Neural progenitor cell (in vitro differentiated cells): ENCODE data around the gene NUP93. TPM values are rescaled to one million over a fixed set of nuclear protein-coding genes. Genes with fewer than 3 reads are reported as not detected.

Source experiments
- DNase-seq: peaks from one replicate; pipeline ENCODE4 v3.0.0-alpha.2; 2016; ENCODE audit warnings: low spot score
- H2AFZ ChIP-seq: fragments of 200-600 bp; sonication (generic); replicated peaks from 2 replicates; pipeline ENCODE4 v1.6.1; 2016; ENCODE audit warnings: antibody characterized with exemption
- H3F3A ChIP-seq: fragments of 200-600 bp; sonication (generic); 2 replicates; pipeline ENCODE4 v1.6.1; 2016; ENCODE audit warnings: antibody characterized with exemption, low read depth
- H3K27ac ChIP-seq: fragments of 200-600 bp; sonication (generic); 2 replicates; pipeline ENCODE4 v1.5.1; 2016; ENCODE audit warnings: mild to moderate bottlenecking
- H3K27me3 ChIP-seq: fragments of 200-600 bp; sonication (generic); 2 replicates; pipeline ENCODE4 v1.6.1; 2016; ENCODE audit warnings: mild to moderate bottlenecking, moderate library complexity
- H3K36me3 ChIP-seq: fragments of 200-600 bp; sonication (generic); 2 replicates; pipeline ENCODE4 v1.5.1; 2016
- H3K4me1 ChIP-seq: fragments of 200-600 bp; sonication (generic); 2 replicates; pipeline ENCODE4 v1.6.1; 2016; ENCODE audit warnings: mixed run types
- H3K4me2 ChIP-seq: fragments of 200-600 bp; sonication (generic); 2 replicates; pipeline ENCODE4 v1.6.1; 2016
- H3K4me3 ChIP-seq: fragments of 200-600 bp; sonication (generic); 2 replicates; pipeline ENCODE4 v1.5.1; 2016
- H3K79me2 ChIP-seq: fragments of 200-600 bp; sonication (generic); 2 replicates; pipeline ENCODE4 v1.6.1; 2016; ENCODE audit warnings: low read depth
- H3K9ac ChIP-seq: fragments of 200-600 bp; sonication (generic); 2 replicates; pipeline ENCODE4 v1.6.1; 2016
- H3K9me3 ChIP-seq: fragments of 200-600 bp; sonication (generic); 2 replicates; pipeline ENCODE4 v1.5.1; 2016; ENCODE audit warnings: low read depth
- H4K20me1 ChIP-seq: fragments of 200-600 bp; sonication (generic); 2 replicates; pipeline ENCODE4 v1.6.1; 2016; ENCODE audit warnings: low read depth
- H3K27ac Mint-ChIP-seq: 3 replicates; pipeline ENCODE4 v1.8.0; 2021; ENCODE audit warnings: mixed read lengths
- H3K27me3 Mint-ChIP-seq: 2 replicates; pipeline ENCODE4 v1.8.0; 2022; ENCODE audit warnings: low read depth, mild to moderate bottlenecking, inconsistent platforms, moderate library complexity, mixed read lengths; ENCODE audit not compliant: insufficient read depth
- H3K36me3 Mint-ChIP-seq: 3 replicates; pipeline ENCODE4 v1.8.0; 2021; ENCODE audit warnings: mixed read lengths
- H3K4me1 Mint-ChIP-seq: 3 replicates; pipeline ENCODE4 v1.8.0; 2021; ENCODE audit warnings: mixed read lengths
- H3K4me3 Mint-ChIP-seq: 3 replicates; pipeline ENCODE4 v1.8.0; 2021; ENCODE audit warnings: mild to moderate bottlenecking, moderate library complexity, mixed read lengths
- H3K9me3 Mint-ChIP-seq: 3 replicates; pipeline ENCODE4 v1.8.0; 2020; ENCODE audit warnings: mixed read lengths
- EZH2 ChIP-seq: fragments of 200-600 bp; sonication (generic); IDR thresholded peaks from 2 replicates; pipeline ENCODE4 v1.6.1; 2017; ENCODE audit warnings: antibody characterized with exemption, mild to moderate bottlenecking, moderate library complexity
- EZH2phosphoT487 ChIP-seq: fragments of 200-600 bp; sonication (generic); IDR thresholded peaks from 2 replicates; pipeline ENCODE4 v1.6.1; 2017; ENCODE audit warnings: antibody characterized with exemption
- total RNA-seq: library from RNA; depleted of rRNA; stranded (reverse); fragments of >200 nt; gene quantifications from 2 replicates; pipeline ENCODE4 v1.2.3, GENCODE V29; 2015; ENCODE audit warnings: low replicate concordance
- TF ChIP-seq, protein P1 (sequence below): fragments of 200-600 bp; sonication (generic); IDR thresholded peaks from 2 replicates; pipeline ENCODE4 v1.5.1; 2017; ENCODE audit warnings: antibody characterized with exemption, mild to moderate bottlenecking

Gene NUP93
- total RNA-seq, 1 donor from 2014 or later, result 116 TPM

DNA sequence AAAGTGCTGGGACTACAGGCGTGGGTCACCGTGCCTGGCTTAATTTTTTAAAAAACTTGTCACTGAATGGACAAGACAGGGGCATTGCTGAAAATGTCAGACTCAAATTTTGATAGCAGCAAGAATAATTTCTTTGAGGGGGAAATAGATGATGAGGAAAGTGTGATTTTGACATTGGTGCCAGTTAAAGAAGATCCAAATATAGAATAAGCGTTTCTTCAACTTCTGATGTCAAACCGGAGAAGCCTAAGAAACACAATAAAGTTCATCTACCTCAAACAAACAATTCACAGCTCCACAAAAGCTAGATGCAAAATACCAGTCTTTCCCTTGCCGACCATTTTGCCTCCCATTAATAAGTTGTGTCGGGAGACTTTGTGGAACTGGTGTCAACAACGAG lies 43.2 kb upstream of the NUP93 start:
- H3K79me2 ChIP-seq, result no peaks in the 10 kb centered on the region
- no peaks in the 10 kb centered on the region for H4K20me1 ChIP-seq
- H3K4me3 Mint-ChIP-seq, result no peak overlapping the region
- peaks cover 16% of the 10 kb centered on the region for H3K9me3 Mint-ChIP-seq
- H3K4me1 Mint-ChIP-seq, result peaks cover 12% of the 10 kb centered on the region
- no peak overlapping the region for H3K27ac ChIP-seq
- no peak overlapping the region for H3K27ac Mint-ChIP-seq
- TF ChIP-seq EZH2 (no peak), EZH2phosphoT487 (no peak)
- TF ChIP-seq, protein P1, sequence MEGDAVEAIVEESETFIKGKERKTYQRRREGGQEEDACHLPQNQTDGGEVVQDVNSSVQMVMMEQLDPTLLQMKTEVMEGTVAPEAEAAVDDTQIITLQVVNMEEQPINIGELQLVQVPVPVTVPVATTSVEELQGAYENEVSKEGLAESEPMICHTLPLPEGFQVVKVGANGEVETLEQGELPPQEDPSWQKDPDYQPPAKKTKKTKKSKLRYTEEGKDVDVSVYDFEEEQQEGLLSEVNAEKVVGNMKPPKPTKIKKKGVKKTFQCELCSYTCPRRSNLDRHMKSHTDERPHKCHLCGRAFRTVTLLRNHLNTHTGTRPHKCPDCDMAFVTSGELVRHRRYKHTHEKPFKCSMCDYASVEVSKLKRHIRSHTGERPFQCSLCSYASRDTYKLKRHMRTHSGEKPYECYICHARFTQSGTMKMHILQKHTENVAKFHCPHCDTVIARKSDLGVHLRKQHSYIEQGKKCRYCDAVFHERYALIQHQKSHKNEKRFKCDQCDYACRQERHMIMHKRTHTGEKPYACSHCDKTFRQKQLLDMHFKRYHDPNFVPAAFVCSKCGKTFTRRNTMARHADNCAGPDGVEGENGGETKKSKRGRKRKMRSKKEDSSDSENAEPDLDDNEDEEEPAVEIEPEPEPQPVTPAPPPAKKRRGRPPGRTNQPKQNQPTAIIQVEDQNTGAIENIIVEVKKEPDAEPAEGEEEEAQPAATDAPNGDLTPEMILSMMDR, result no peak
- no peak overlapping the region for H2AFZ ChIP-seq
- H3K9ac ChIP-seq, result no peak overlapping the region
- peaks cover 3% of the 10 kb centered on the region for H3K36me3 Mint-ChIP-seq
- DNase-seq, result no peak
- peaks cover 5% of the 10 kb centered on the region for H3K4me1 ChIP-seq
- H3K27me3 Mint-ChIP-seq, result peaks cover 23% of the 10 kb centered on the region
- H3K4me2 ChIP-seq, result no peak overlapping the region
- H3K4me3 ChIP-seq, result no peak overlapping the region
- no peaks in the 10 kb centered on the region for H3F3A ChIP-seq
- H3K27me3 ChIP-seq, result peaks cover 31% of the 10 kb centered on the region
- H3K9me3 ChIP-seq, result no peaks in the 10 kb centered on the region
- no peaks in the 10 kb centered on the region for H3K36me3 ChIP-seq

DNA sequence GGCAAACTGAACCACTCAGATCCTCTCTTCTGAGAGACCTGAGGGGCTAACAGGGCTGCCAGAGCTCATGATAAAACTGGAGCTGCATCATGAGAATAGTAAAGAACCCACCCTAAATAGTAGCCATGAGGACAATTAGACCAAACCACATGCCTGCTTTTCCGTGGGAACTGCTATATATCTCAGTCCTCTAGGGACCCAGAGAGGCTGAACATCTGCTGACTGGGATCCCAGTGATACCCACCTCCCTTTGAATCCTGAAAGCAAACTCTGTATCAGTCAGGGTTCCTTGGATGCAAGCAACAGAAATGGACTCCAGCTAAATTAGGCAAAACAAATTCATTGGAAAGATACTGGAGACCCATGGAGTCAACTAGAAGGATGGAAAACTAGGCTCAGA lies 41.2 kb upstream of the NUP93 start:
- Mint-ChIP-seq H3K9me3 (peaks cover 16% of the 10 kb centered on the region), H3K4me1 (peaks cover 2% of the 10 kb centered on the region), H3K27me3 (peaks cover 20% of the 10 kb centered on the region), H3K4me3 (no peak overlapping the region), H3K27ac (no peak overlapping the region), H3K36me3 (peaks cover 3% of the 10 kb centered on the region)
- Histone ChIP-seq H3K9me3 (no peaks in the 10 kb centered on the region), H2AFZ (no peak overlapping the region), H3F3A (no peaks in the 10 kb centered on the region), H3K4me2 (no peak overlapping the region), H4K20me1 (no peaks in the 10 kb centered on the region), H3K36me3 (no peaks in the 10 kb centered on the region), H3K4me3 (no peak overlapping the region), H3K79me2 (no peaks in the 10 kb centered on the region), H3K27me3 (peaks cover 11% of the 10 kb centered on the region), H3K27ac (no peak overlapping the region), H3K9ac (no peak overlapping the region), H3K4me1 (no peaks in the 10 kb centered on the region)
- no peak for DNase-seq
- TF ChIP-seq EZH2, result no peak
- TF ChIP-seq EZH2phosphoT487, result no peak
- TF ChIP-seq, protein P1, result no peak

GRCh38 chr16:56689171-56689570 lies 40.8 kb upstream of the NUP93 start:
- TF ChIP-seq EZH2 (no peak), EZH2phosphoT487 (no peak)
- TF ChIP-seq, protein P1, result no peak
- no peaks in the 10 kb centered on the region for H3F3A ChIP-seq
- Mint-ChIP-seq H3K27ac (no peak overlapping the region), H3K27me3 (peaks cover 19% of the 10 kb centered on the region), H3K4me3 (no peak overlapping the region), H3K4me1 (peaks cover 2% of the 10 kb centered on the region), H3K36me3 (peaks cover 3% of the 10 kb centered on the region), H3K9me3 (peaks cover 16% of the 10 kb centered on the region)
- H3K27me3 ChIP-seq, result peaks cover 6% of the 10 kb centered on the region
- no peak for DNase-seq
- H3K4me2 ChIP-seq, result no peak overlapping the region
- H3K79me2 ChIP-seq, result no peaks in the 10 kb centered on the region
- H3K4me3 ChIP-seq, result no peak overlapping the region
- no peak overlapping the region for H3K27ac ChIP-seq
- no peaks in the 10 kb centered on the region for H3K36me3 ChIP-seq
- no peak overlapping the region for H3K9ac ChIP-seq
- H3K9me3 ChIP-seq, result no peaks in the 10 kb centered on the region
- no peak overlapping the region for H2AFZ ChIP-seq
- H3K4me1 ChIP-seq, result no peaks in the 10 kb centered on the region
- no peaks in the 10 kb centered on the region for H4K20me1 ChIP-seq
